SK-N-SH treated with all-trans-retinoic acid at 6 μM for 48 hours (cell line): ENCODE measurements around the gene TICAM1.
"Not testable (repeated sequence)": the region's sequence is repeated elsewhere in the genome, so short reads cannot be mapped to it uniquely, and the experiment has no call there.

ENCODE experiments used
- ATAC-seq: fragments of 200-7000 bp; cut with Tn5 transposase; 3 replicates; pipeline ENCODE4 v1.9.1; 2020; ENCODE audit warnings: mild to moderate bottlenecking, moderate library complexity
- BACH2 ChIP-seq: fragments of 250-450 bp; sonication (Bioruptor Pico); IDR thresholded peaks from 2 replicates; pipeline ENCODE4 v1.9.0; 2021; ENCODE audit warnings: mild to moderate bottlenecking, borderline replicate concordance
- CSDC2 ChIP-seq: fragments of 250-450 bp; sonication (Bioruptor Pico); IDR thresholded peaks from 2 replicates; pipeline ENCODE4 v1.5.0; 2020; ENCODE audit warnings: mild to moderate bottlenecking, moderate library complexity
- CSRNP3 ChIP-seq: fragments of 250-450 bp; sonication (Bioruptor Pico); IDR thresholded peaks from 2 replicates; pipeline ENCODE4 v1.5.1; 2021; ENCODE audit warnings: mild to moderate bottlenecking, moderate library complexity
- GLIS3 ChIP-seq: fragments of 250-450 bp; sonication (Bioruptor Pico); IDR thresholded peaks from 2 replicates; pipeline ENCODE4 v1.5.0; 2020; ENCODE audit warnings: mild to moderate bottlenecking, moderate library complexity
- ISL1 ChIP-seq: fragments of 250-450 bp; sonication (Bioruptor Pico); IDR thresholded peaks from 2 replicates; pipeline ENCODE4 v2.1.2; 2022; ENCODE audit warnings: mild to moderate bottlenecking, moderate library complexity
- OSR1 ChIP-seq: fragments of 250-450 bp; sonication (Bioruptor Pico); IDR thresholded peaks from 2 replicates; pipeline ENCODE4 v1.8.0; 2022; ENCODE audit warnings: moderate library complexity, mild to moderate bottlenecking, inconsistent platforms
- PATZ1 ChIP-seq: fragments of 250-450 bp; sonication (Bioruptor Pico); IDR thresholded peaks from 2 replicates; pipeline ENCODE4 v1.8.0; 2020; ENCODE audit warnings: mild to moderate bottlenecking, moderate library complexity, borderline replicate concordance
- PPARA ChIP-seq: fragments of 250-450 bp; sonication (Bioruptor Pico); IDR thresholded peaks from 2 replicates; pipeline ENCODE4 v1.5.0; 2020; ENCODE audit warnings: mild to moderate bottlenecking, borderline replicate concordance
- RARB ChIP-seq: fragments of 250-450 bp; sonication (Bioruptor Pico); IDR thresholded peaks from 2 replicates; pipeline ENCODE4 v1.8.0; 2021; ENCODE audit warnings: mild to moderate bottlenecking, moderate library complexity
- SNAI2 ChIP-seq: fragments of 250-450 bp; sonication (Bioruptor Pico); IDR thresholded peaks from 2 replicates; pipeline ENCODE4 v1.5.0; 2020; ENCODE audit warnings: mild to moderate bottlenecking, moderate library complexity
- TCF4 ChIP-seq: fragments of 250-450 bp; sonication (Bioruptor Pico); IDR thresholded peaks from 2 replicates; pipeline ENCODE4 v1.8.0; 2021; ENCODE audit warnings: mild to moderate bottlenecking, moderate library complexity, borderline replicate concordance
- TOX ChIP-seq: fragments of 250-450 bp; sonication (Bioruptor Pico); IDR thresholded peaks from 2 replicates; pipeline ENCODE4 v1.8.0; 2021; ENCODE audit warnings: mild to moderate bottlenecking, moderate library complexity, borderline replicate concordance
- ZC3H10 ChIP-seq: fragments of 250-450 bp; sonication (Bioruptor Pico); IDR thresholded peaks from 2 replicates; pipeline ENCODE4 v1.5.1; 2021; ENCODE audit warnings: mild to moderate bottlenecking, moderate library complexity
- ZFP3 ChIP-seq: fragments of 250-450 bp; sonication (Bioruptor Pico); IDR thresholded peaks from 2 replicates; pipeline ENCODE4 v1.5.0; 2020; ENCODE audit warnings: mild to moderate bottlenecking, moderate library complexity
- ZFP30 ChIP-seq: fragments of 450-650 bp; formaldehyde crosslinking; IDR thresholded peaks from 2 replicates; pipeline ENCODE4 v1.5.0; 2022; ENCODE audit warnings: mild to moderate bottlenecking, moderate library complexity
- ZNF565 ChIP-seq: fragments of 450-650 bp; formaldehyde crosslinking; conservative IDR thresholded peaks from 2 replicates; pipeline ENCODE4 v1.5.0; 2020; ENCODE audit warnings: low read depth, mild to moderate bottlenecking, moderate library complexity
- ZNF70 ChIP-seq: fragments of 450-650 bp; formaldehyde crosslinking; IDR thresholded peaks from 2 replicates; pipeline ENCODE4 v1.5.0; 2020; ENCODE audit warnings: mild to moderate bottlenecking, moderate library complexity
- ZNF8 ChIP-seq: fragments of 450-650 bp; formaldehyde crosslinking; IDR thresholded peaks from 2 replicates; pipeline ENCODE4 v1.5.0; 2020; ENCODE audit warnings: mild to moderate bottlenecking, moderate library complexity
- TF ChIP-seq, protein P1 (sequence below): fragments of 250-450 bp; sonication (Bioruptor Pico); IDR thresholded peaks from 2 replicates; pipeline ENCODE4 v1.5.0; 2020; ENCODE audit warnings: mild to moderate bottlenecking, moderate library complexity
- TF ChIP-seq, protein P2 (sequence below): fragments of 250-450 bp; sonication (Bioruptor Pico); IDR thresholded peaks from 2 replicates; pipeline ENCODE4 v1.5.1; 2020; ENCODE audit warnings: low read depth, mild to moderate bottlenecking, moderate library complexity
- TF ChIP-seq, protein P3 (sequence below): fragments of 250-450 bp; sonication (Bioruptor Pico); IDR thresholded peaks from 2 replicates; pipeline ENCODE4 v1.8.0; 2021; ENCODE audit warnings: low read depth, mild to moderate bottlenecking, moderate library complexity, borderline replicate concordance

The TICAM1 gene

GRCh38 chr19:4794971-4795370 lies 36.5 kb downstream of the TICAM1 start (continued):
- TF ChIP-seq, protein P1, sequence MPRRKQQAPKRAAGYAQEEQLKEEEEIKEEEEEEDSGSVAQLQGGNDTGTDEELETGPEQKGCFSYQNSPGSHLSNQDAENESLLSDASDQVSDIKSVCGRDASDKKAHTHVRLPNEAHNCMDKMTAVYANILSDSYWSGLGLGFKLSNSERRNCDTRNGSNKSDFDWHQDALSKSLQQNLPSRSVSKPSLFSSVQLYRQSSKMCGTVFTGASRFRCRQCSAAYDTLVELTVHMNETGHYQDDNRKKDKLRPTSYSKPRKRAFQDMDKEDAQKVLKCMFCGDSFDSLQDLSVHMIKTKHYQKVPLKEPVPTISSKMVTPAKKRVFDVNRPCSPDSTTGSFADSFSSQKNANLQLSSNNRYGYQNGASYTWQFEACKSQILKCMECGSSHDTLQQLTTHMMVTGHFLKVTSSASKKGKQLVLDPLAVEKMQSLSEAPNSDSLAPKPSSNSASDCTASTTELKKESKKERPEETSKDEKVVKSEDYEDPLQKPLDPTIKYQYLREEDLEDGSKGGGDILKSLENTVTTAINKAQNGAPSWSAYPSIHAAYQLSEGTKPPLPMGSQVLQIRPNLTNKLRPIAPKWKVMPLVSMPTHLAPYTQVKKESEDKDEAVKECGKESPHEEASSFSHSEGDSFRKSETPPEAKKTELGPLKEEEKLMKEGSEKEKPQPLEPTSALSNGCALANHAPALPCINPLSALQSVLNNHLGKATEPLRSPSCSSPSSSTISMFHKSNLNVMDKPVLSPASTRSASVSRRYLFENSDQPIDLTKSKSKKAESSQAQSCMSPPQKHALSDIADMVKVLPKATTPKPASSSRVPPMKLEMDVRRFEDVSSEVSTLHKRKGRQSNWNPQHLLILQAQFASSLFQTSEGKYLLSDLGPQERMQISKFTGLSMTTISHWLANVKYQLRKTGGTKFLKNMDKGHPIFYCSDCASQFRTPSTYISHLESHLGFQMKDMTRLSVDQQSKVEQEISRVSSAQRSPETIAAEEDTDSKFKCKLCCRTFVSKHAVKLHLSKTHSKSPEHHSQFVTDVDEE: no peak
- TF ChIP-seq GLIS3 (CRISPR knock-in tag): no peak
- TF ChIP-seq, all 23 proteins: peak for 0

DNA sequence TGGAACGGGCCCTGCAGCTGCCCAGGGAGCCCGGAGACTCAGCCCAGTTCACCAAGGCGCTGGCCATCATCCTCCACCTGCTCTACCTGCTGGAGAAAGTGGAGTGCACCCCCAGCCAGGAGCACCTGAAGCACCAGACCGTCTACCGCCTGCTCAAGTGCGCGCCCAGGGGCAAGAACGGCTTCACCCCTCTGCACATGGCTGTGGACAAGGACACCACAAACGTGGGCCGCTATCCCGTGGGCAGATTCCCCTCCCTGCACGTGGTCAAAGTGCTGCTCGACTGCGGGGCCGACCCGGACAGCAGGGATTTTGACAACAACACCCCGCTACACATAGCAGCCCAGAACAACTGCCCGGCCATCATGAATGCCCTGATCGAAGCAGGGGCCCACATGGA lies 38.2 kb downstream of the TICAM1 start:
- not testable (repeated sequence) for ATAC-seq

DNA sequence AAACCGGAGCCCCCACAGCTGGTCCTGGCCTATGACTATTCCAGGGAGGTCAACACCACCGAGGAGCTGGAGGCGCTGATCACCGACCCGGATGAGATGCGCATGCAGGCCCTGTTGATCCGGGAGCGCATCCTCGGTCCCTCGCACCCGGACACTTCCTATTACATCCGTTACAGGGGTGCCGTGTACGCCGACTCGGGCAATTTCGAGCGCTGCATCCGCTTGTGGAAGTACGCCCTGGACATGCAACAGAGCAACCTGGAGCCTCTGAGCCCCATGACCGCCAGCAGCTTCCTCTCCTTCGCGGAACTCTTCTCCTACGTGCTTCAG lies 38.7 kb downstream of the TICAM1 start:
- ATAC-seq: not testable (repeated sequence)

DNA sequence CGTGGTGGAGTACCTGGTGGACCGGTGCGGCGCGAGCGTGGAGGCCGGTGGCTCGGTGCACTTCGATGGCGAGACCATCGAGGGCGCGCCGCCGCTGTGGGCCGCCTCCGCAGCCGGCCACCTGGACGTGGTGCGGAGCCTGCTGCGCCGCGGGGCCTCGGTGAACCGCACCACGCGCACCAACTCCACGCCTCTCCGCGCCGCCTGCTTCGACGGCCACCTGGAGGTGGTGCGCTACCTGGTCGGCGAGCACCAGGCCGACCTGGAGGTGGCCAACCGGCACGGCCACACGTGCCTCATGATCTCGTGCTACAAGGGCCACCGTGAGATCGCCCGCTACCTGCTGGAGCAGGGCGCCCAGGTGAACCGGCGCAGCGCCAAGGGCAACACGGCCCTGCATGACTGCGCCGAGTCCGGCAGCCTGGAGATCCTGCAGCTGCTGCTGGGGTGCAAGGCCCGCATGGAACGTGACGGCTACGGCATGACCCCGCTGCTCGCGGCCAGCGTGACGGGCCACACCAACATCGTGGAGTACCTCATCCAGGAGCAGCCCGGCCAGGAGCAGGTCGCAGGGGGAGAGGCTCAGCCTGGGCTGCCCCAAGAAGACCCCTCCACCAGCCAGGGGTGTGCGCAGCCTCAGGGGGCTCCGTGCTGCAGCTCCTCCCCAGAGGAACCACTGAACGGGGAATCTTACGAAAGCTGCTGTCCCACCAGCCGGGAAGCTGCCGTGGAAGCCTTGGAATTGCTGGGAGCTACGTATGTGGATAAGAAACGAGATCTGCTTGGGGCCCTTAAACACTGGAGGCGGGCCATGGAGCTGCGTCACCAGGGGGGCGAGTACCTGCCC lies 39.3 kb downstream of the TICAM1 start:
- ATAC-seq: peak; percentile 1; the same call in 2 of the 3 replicates

DNA sequence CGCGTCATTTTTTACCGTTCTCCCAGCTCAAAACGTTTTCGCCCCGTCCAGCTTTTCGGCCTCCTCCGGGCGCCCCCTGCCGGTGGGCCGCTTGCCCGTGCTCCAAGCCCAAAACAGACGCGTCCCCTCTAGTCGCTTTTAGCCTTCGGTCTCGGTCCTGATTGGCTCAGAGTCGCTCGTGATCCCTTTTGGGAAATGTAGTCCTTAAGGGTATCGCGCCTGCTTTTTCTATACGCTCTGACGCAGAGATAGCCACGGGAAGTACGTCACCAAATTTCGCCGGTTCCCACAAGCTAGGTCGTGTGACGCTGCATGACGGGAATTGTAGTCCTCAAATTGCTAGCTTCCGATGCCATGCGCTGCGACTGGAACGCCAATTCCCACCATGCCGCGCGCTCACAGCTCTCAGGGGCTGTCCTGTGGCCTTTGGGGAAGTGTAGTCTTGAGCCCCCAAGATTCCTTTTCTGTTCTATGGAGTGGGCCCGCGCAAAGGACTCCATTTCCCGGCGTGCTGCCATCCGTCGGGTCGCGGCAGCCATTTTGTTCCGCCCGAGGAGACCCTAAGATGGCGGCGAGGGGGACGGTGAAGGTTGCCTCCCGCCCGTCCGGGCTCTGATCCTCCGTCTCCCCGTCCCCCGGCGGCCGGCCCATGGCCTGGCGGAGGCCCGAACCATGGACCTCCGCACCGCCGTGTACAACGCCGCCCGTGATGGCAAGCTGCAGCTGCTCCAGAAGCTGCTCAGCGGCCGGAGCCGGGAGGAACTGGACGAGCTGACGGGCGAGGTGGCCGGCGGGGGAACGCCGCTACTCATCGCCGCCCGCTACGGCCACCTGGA lies 40.1 kb downstream of the TICAM1 start, which contains the start of gene FEM1A:
TSS of gene FEM1A (plus strand) at position 552 of the 836 bp plus-strand sequence. CDS start at position 673, 121 bp downstream.
- peak; percentile 99 for ATAC-seq
- TF ChIP-seq SNAI2 (peak; percentile 98), BACH2 (CRISPR knock-in tag) (peak; percentile 79; the same call in 1 of the 2 replicates), TOX (no peak), PATZ1 (CRISPR knock-in tag) (no peak), ZNF565 (peak; percentile 81; the same call in 1 of the 2 replicates), CSRNP3 (CRISPR knock-in tag) (no peak), RARB (CRISPR knock-in tag) (no peak), ZFP30 (0 out of 2 replicates have a peak, but pooled peaks have one; percentile 11), ZNF8 (CRISPR knock-in tag) (peak; percentile 34; the same call in 1 of the 2 replicates), OSR1 (CRISPR knock-in tag) (no peak), ZC3H10 (CRISPR knock-in tag) (no peak), TCF4 (CRISPR knock-in tag) (no peak), PPARA (0 out of 2 replicates have a peak, but pooled peaks have one; percentile 68), ZFP3 (CRISPR knock-in tag) (peak; percentile 91), ISL1 (CRISPR knock-in tag) (no peak), GLIS3 (CRISPR knock-in tag) (no peak), CSDC2 (peak; percentile 97), ZNF70 (CRISPR knock-in tag) (no peak)
- TF ChIP-seq, protein P2, sequence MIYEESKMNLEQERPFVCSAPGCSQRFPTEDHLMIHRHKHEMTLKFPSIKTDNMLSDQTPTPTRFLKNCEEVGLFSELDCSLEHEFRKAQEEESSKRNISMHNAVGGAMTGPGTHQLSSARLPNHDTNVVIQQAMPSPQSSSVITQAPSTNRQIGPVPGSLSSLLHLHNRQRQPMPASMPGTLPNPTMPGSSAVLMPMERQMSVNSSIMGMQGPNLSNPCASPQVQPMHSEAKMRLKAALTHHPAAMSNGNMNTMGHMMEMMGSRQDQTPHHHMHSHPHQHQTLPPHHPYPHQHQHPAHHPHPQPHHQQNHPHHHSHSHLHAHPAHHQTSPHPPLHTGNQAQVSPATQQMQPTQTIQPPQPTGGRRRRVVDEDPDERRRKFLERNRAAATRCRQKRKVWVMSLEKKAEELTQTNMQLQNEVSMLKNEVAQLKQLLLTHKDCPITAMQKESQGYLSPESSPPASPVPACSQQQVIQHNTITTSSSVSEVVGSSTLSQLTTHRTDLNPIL (CRISPR knock-in tag): peak; percentile 19; the same call in 1 of the 2 replicates
- TF ChIP-seq, protein P1: peak; percentile 99
- TF ChIP-seq, protein P3, sequence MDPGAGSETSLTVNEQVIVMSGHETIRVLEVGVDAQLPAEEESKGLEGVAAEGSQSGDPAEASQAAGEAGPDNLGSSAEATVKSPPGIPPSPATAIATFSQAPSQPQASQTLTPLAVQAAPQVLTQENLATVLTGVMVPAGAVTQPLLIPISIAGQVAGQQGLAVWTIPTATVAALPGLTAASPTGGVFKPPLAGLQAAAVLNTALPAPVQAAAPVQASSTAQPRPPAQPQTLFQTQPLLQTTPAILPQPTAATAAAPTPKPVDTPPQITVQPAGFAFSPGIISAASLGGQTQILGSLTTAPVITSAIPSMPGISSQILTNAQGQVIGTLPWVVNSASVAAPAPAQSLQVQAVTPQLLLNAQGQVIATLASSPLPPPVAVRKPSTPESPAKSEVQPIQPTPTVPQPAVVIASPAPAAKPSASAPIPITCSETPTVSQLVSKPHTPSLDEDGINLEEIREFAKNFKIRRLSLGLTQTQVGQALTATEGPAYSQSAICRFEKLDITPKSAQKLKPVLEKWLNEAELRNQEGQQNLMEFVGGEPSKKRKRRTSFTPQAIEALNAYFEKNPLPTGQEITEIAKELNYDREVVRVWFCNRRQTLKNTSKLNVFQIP: no peak
